ENCODE data around the gene EZR. TPM values are rescaled to one million over a fixed set of nuclear protein-coding genes. Genes with fewer than 3 reads are reported as not detected.

The EZR gene
- total and polyA plus RNA-seq, 2 of the 13 experiments (the other 11 are each of a cell fraction or from before 2014, with no cell fraction given) = 34.7 to 60.3 TPM

DNA sequence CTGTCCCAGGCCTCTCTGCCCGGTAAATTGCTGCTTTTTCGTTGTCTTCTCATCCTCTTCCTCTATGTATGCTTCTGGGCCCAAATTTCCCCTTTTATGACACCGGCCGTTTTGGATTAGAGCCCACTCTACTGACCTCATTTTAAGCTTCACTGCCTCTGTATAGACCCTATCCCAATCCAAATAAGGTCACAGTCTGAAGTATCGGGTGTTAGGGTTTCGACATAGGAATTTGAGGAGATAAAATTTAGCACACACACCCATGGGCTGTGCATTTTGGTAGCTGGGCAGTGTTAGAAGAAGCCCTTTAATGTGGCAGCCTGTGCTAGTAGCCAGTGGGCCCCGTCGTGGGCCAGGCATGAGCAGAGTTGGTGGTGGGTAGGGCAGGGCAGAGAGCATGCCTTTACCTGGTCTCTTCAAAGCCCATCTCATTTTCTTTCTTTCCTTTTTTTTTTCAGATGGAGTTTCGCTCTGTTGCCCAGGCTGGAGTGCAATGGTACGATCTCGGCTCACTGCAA lies 27.9 kb upstream of the EZR start:
- no peak overlapping the region for H3K4me2 ChIP-seq (ENCODE audit: low read depth, low read length)
- H3K9ac ChIP-seq (ENCODE audit: insufficient read depth, low read depth, low read length) = no peak overlapping the region
- no peak overlapping the region for H2AFZ ChIP-seq (ENCODE audit: low read length)
- WGBS (ENCODE audit: low lambda C conversion rate) = 65% methylated on average over 11 of the region's 11 CpGs
- no peaks in the 10 kb centered on the region for H3K79me2 ChIP-seq (ENCODE audit: insufficient read depth, low read length)
- in situ Hi-C loops (cut with HindIII; ENCODE audit: extremely low pct_ligation_motif_present, low pct_unique_long_range_greater_than_20kb) = no loop called here
- no peaks in the 10 kb centered on the region for H3K36me3 ChIP-seq (replicated peaks in 1 of 2; ENCODE audit: control insufficient read depth in 1 of 2, insufficient read depth in 2 of 2, low read length in 2 of 2)
- H3K4me3 ChIP-seq (replicated peaks in 1 of 3; ENCODE audit: insufficient read depth in 1 of 3, low read depth in 2 of 3, low read length in 3 of 3) = no peak overlapping the region
- intact Hi-C loops (cut with micrococcal nuclease; ENCODE audit: unreplicated experiment) = no loop called here
- no peaks in the 10 kb centered on the region for H3K9me3 ChIP-seq (ENCODE audit: low read length)
- ChIA-PET CTCF (ENCODE audit: low intra/inter-chr PET ratio, low total read pairs) (no interaction called here), POLR2A (interaction anchor here (1.8 kb wide), 1 partner anchor 28 kb away, joined by 3 read pairs; the partner anchor contains the start of gene EZR)
- H3K27me3 ChIP-seq (ENCODE audit: control insufficient read depth in 1 of 2, insufficient read depth in 2 of 2, low read length in 2 of 2) = peaks cover 0 to 20% of the 10 kb centered on the region in 2 experiments; a peak in 3 of 5 replicates
- no peaks in the 10 kb centered on the region for H4K20me1 ChIP-seq (ENCODE audit: insufficient read depth, low read length)
- no TSS peak for BruUV-seq (replicated peaks)
- no peak for FAIRE-seq
- H3K27ac ChIP-seq (ENCODE audit: extremely low read length, insufficient read depth, low read length) = no peak overlapping the region
- H3K4me1 ChIP-seq (ENCODE audit: insufficient read depth, low read length) = peaks cover 27% of the 10 kb centered on the region
- no peak for DNase-seq (ENCODE audit: low spot score)
- no peak for ATAC-seq
- TF ChIP-seq SMARCE1 (IDR thresholded peaks at IDR 0.05; ENCODE audit: borderline replicate concordance) = no peak
- TF ChIP-seq HDAC2 (CRISPR knock-in tag; IDR thresholded peaks at IDR 0.05) = no peak
- no peak for TF ChIP-seq SMAD3 (CRISPR knock-in tag; IDR thresholded peaks at IDR 0.05)
- TF ChIP-seq XBP1 (CRISPR knock-in tag; IDR thresholded peaks at IDR 0.05) = no peak
- no peak for TF ChIP-seq CAMTA2 (CRISPR knock-in tag; IDR thresholded peaks at IDR 0.05; ENCODE audit: borderline replicate concordance)
- TF ChIP-seq, protein P1, sequence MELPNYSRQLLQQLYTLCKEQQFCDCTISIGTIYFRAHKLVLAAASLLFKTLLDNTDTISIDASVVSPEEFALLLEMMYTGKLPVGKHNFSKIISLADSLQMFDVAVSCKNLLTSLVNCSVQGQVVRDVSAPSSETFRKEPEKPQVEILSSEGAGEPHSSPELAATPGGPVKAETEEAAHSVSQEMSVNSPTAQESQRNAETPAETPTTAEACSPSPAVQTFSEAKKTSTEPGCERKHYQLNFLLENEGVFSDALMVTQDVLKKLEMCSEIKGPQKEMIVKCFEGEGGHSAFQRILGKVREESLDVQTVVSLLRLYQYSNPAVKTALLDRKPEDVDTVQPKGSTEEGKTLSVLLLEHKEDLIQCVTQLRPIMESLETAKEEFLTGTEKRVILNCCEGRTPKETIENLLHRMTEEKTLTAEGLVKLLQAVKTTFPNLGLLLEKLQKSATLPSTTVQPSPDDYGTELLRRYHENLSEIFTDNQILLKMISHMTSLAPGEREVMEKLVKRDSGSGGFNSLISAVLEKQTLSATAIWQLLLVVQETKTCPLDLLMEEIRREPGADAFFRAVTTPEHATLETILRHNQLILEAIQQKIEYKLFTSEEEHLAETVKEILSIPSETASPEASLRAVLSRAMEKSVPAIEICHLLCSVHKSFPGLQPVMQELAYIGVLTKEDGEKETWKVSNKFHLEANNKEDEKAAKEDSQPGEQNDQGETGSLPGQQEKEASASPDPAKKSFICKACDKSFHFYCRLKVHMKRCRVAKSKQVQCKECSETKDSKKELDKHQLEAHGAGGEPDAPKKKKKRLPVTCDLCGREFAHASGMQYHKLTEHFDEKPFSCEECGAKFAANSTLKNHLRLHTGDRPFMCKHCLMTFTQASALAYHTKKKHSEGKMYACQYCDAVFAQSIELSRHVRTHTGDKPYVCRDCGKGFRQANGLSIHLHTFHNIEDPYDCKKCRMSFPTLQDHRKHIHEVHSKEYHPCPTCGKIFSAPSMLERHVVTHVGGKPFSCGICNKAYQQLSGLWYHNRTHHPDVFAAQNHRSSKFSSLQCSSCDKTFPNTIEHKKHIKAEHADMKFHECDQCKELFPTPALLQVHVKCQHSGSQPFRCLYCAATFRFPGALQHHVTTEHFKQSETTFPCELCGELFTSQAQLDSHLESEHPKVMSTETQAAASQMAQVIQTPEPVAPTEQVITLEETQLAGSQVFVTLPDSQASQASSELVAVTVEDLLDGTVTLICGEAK (IDR thresholded peaks at IDR 0.05) = no peak
- TF ChIP-seq, protein P1 (CRISPR knock-in tag; IDR thresholded peaks at IDR 0.05) = no peak
- no peak for TF ChIP-seq KDM3A (CRISPR knock-in tag; IDR thresholded peaks at IDR 0.05; ENCODE audit: low read depth)
- TF ChIP-seq, protein P2, sequence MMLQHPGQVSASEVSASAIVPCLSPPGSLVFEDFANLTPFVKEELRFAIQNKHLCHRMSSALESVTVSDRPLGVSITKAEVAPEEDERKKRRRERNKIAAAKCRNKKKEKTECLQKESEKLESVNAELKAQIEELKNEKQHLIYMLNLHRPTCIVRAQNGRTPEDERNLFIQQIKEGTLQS (CRISPR knock-in tag; IDR thresholded peaks at IDR 0.05) = no peak
- TF ChIP-seq MTA3 (CRISPR knock-in tag; IDR thresholded peaks at IDR 0.05) = no peak
- no peak for TF ChIP-seq KLF9 (CRISPR knock-in tag; IDR thresholded peaks at IDR 0.05; ENCODE audit: low read depth)
- no peak for TF ChIP-seq KMT2B (CRISPR knock-in tag; IDR thresholded peaks at IDR 0.05)
- no peak for TF ChIP-seq ZMYM2 (CRISPR knock-in tag; IDR thresholded peaks at IDR 0.05)
- TF ChIP-seq RARG (CRISPR knock-in tag; IDR thresholded peaks at IDR 0.05; ENCODE audit: low read depth) = no peak
